Fibroblast of lung (primary cell): ENCODE results near the gene DRG1. TPM values are rescaled to one million over a fixed set of nuclear protein-coding genes. Genes with fewer than 3 reads are reported as not detected.

Experiments used
- DNase-seq, 2 donors: peaks; one replicate each; pipeline versions ENCODE4 v3.0.0 to v3.0.0-alpha.2; 2010; ENCODE audit warnings: low read depth in 2 of 2
- H2AFZ ChIP-seq: 2 replicates; pipeline ENCODE4 v1.5.1; 2012; ENCODE audit warnings: low read length, control low read depth, inconsistent platforms
- H3K27ac ChIP-seq: 2 replicates; pipeline ENCODE4 v1.5.1; 2011; ENCODE audit warnings: low read length, control low read depth; ENCODE audit not compliant: insufficient read depth
- H3K27me3 ChIP-seq: 2 replicates; pipeline ENCODE4 v1.5.1; 2011; ENCODE audit warnings: mild to moderate bottlenecking, low read length; ENCODE audit not compliant: control insufficient read depth, insufficient read depth
- H3K36me3 ChIP-seq: 2 replicates; pipeline ENCODE4 v1.5.1; 2011; ENCODE audit warnings: low read length; ENCODE audit not compliant: control insufficient read depth, insufficient read depth
- H3K4me1 ChIP-seq: 2 replicates; pipeline ENCODE4 v1.5.1; 2011; ENCODE audit warnings: low read length; ENCODE audit not compliant: control insufficient read depth, insufficient read depth; ENCODE audit errors: extremely low read depth
- H3K4me2 ChIP-seq: 2 replicates; pipeline ENCODE4 v1.5.1; 2011; ENCODE audit warnings: low read length, control low read depth; ENCODE audit not compliant: insufficient read depth; ENCODE audit errors: extremely low read depth
- H3K4me3 ChIP-seq, 4 experiments: fragments of 200-600 bp in 1 of 4; sonication (generic) in 1 of 4; replicated peaks in 1 of 4; 2 replicates each; pipeline ENCODE4 v1.5.1; 2011 to 2016; ENCODE audit warnings: low read length in 4 of 4, low read depth in 3 of 4, mild to moderate bottlenecking in 3 of 4, control low read depth in 2 of 4, inconsistent platforms in 1 of 4, mixed read lengths in 1 of 4; ENCODE audit not compliant: insufficient read depth in 1 of 4; ENCODE audit errors: control extremely low read depth in 1 of 4
- H3K79me2 ChIP-seq: 2 replicates; pipeline ENCODE4 v1.5.1; 2012; ENCODE audit warnings: mild to moderate bottlenecking, low read length, inconsistent platforms; ENCODE audit not compliant: control insufficient read depth, insufficient read depth
- H3K9ac ChIP-seq: 2 replicates; pipeline ENCODE4 v1.5.1; 2011; ENCODE audit warnings: mild to moderate bottlenecking, low read length, control low read depth; ENCODE audit not compliant: insufficient read depth
- H3K9me3 ChIP-seq: 2 replicates; pipeline ENCODE4 v1.5.1; 2012; ENCODE audit warnings: low read depth, low read length; ENCODE audit not compliant: control insufficient read depth, insufficient read depth
- H4K20me1 ChIP-seq: 2 replicates; pipeline ENCODE4 v1.5.1; 2011; ENCODE audit warnings: low read length; ENCODE audit not compliant: control insufficient read depth, insufficient read depth; ENCODE audit errors: extremely low read depth
- EZH2 ChIP-seq: IDR thresholded peaks from 2 replicates; pipeline ENCODE4 v1.5.1; 2012; ENCODE audit warnings: low read length, control low read depth, mild to moderate bottlenecking; ENCODE audit errors: missing control alignments
- polyA plus RNA-seq, 2 donors: library from polyadenylated mRNA; depleted of rRNA in 1 of 2; stranded (reverse) in 1 of 2; unstranded in 1 of 2; fragments of >200 nt; gene quantifications; 2 replicates each; pipeline ENCODE4 v1.2.1, GENCODE V29; 2011 to 2012; ENCODE audit warnings: missing spikeins in 1 of 2
- total RNA-seq: library from RNA; depleted of rRNA; stranded (reverse); fragments of >200 nt; gene quantifications from 2 replicates; pipeline ENCODE4 v1.2.1, GENCODE V29; 2014
- TF ChIP-seq, protein P1 (sequence below), 2 donors: IDR thresholded peaks in 1 of 2; conservative IDR thresholded peaks in 1 of 2; 1 replicate in 1 of 2; 2 replicates in 1 of 2; pipeline ENCODE4 v1.5.1; 2011 to 2012; ENCODE audit warnings: low read length in 2 of 2, control low read depth in 1 of 2, inconsistent platforms in 1 of 2, low read depth in 1 of 2, mild to moderate bottlenecking in 1 of 2

DRG1 gene
- total and polyA plus RNA-seq, 2 donors (not counting 1 experiment from before 2014, with no cell fraction given) = 76.4 to 78.8 TPM

- TF ChIP-seq EZH2 = no peak
- TF ChIP-seq, protein P1, sequence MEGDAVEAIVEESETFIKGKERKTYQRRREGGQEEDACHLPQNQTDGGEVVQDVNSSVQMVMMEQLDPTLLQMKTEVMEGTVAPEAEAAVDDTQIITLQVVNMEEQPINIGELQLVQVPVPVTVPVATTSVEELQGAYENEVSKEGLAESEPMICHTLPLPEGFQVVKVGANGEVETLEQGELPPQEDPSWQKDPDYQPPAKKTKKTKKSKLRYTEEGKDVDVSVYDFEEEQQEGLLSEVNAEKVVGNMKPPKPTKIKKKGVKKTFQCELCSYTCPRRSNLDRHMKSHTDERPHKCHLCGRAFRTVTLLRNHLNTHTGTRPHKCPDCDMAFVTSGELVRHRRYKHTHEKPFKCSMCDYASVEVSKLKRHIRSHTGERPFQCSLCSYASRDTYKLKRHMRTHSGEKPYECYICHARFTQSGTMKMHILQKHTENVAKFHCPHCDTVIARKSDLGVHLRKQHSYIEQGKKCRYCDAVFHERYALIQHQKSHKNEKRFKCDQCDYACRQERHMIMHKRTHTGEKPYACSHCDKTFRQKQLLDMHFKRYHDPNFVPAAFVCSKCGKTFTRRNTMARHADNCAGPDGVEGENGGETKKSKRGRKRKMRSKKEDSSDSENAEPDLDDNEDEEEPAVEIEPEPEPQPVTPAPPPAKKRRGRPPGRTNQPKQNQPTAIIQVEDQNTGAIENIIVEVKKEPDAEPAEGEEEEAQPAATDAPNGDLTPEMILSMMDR (conservative IDR thresholded peaks at IDR 0.05 in 1 of 2, IDR thresholded peaks at IDR 0.05 in 1 of 2; ENCODE audit: low read depth in 1 of 2, low read length in 2 of 2) = no peak
Measured at GRCh38 chr22:31446208-31446607, 46.8 kb downstream of the DRG1 start.

GRCh38 chr22:31446767-31447166 is 47.4 kb downstream of the DRG1 start:
- no peaks in the 10 kb centered on the region for H3K4me1 ChIP-seq
- no peak overlapping the region for H3K4me2 ChIP-seq
- H3K27me3 ChIP-seq = no peaks in the 10 kb centered on the region
- H3K9ac ChIP-seq = no peak overlapping the region
- H3K79me2 ChIP-seq = no peaks in the 10 kb centered on the region
- DNase-seq = no peak
- no peak overlapping the region for H3K27ac ChIP-seq
- no peak overlapping the region for H2AFZ ChIP-seq
- TF ChIP-seq, protein P1 (conservative IDR thresholded peaks at IDR 0.05 in 1 of 2, IDR thresholded peaks at IDR 0.05 in 1 of 2; ENCODE audit: low read depth in 1 of 2, low read length in 2 of 2) = no peak
- TF ChIP-seq EZH2 = no peak
- H4K20me1 ChIP-seq = no peaks in the 10 kb centered on the region
- no peaks in the 10 kb centered on the region for H3K9me3 ChIP-seq
- no peak overlapping the region for H3K4me3 ChIP-seq
- H3K36me3 ChIP-seq = peaks cover 5% of the 10 kb centered on the region

More at GRCh38 chr22:31446208-31446607, 46.8 kb downstream of the DRG1 start:
- no peak overlapping the region for H3K9ac ChIP-seq
- H3K79me2 ChIP-seq = no peaks in the 10 kb centered on the region
- H3K27me3 ChIP-seq = no peaks in the 10 kb centered on the region
- H3K9me3 ChIP-seq = no peaks in the 10 kb centered on the region
- no peak for DNase-seq
- no peaks in the 10 kb centered on the region for H4K20me1 ChIP-seq
- peaks cover 7% of the 10 kb centered on the region for H3K36me3 ChIP-seq
- no peak overlapping the region for H3K27ac ChIP-seq
- no peak overlapping the region for H2AFZ ChIP-seq
- H3K4me2 ChIP-seq = no peak overlapping the region
- no peak overlapping the region for H3K4me3 ChIP-seq
- H3K4me1 ChIP-seq = no peaks in the 10 kb centered on the region

- TF ChIP-seq, protein P1 (conservative IDR thresholded peaks at IDR 0.05 in 1 of 2, IDR thresholded peaks at IDR 0.05 in 1 of 2; ENCODE audit: low read depth in 1 of 2, low read length in 2 of 2) = no peak
- no peak for TF ChIP-seq EZH2
- H3K4me2 ChIP-seq = no peak overlapping the region
- H3K9ac ChIP-seq = no peak overlapping the region
- DNase-seq = no peak
- H3K4me1 ChIP-seq = no peaks in the 10 kb centered on the region
- H3K36me3 ChIP-seq = peaks cover 7% of the 10 kb centered on the region
- H3K27me3 ChIP-seq = no peaks in the 10 kb centered on the region
- H3K27ac ChIP-seq = no peak overlapping the region
- H3K79me2 ChIP-seq = no peaks in the 10 kb centered on the region
- H3K9me3 ChIP-seq = no peaks in the 10 kb centered on the region
- no peak overlapping the region for H3K4me3 ChIP-seq
- no peaks in the 10 kb centered on the region for H4K20me1 ChIP-seq
- H2AFZ ChIP-seq = no peak overlapping the region
Measured at GRCh38 chr22:31447337-31447736, 47.9 kb downstream of the DRG1 start.
